ENCODE results near the gene CFD.

The CFD gene

DNA sequence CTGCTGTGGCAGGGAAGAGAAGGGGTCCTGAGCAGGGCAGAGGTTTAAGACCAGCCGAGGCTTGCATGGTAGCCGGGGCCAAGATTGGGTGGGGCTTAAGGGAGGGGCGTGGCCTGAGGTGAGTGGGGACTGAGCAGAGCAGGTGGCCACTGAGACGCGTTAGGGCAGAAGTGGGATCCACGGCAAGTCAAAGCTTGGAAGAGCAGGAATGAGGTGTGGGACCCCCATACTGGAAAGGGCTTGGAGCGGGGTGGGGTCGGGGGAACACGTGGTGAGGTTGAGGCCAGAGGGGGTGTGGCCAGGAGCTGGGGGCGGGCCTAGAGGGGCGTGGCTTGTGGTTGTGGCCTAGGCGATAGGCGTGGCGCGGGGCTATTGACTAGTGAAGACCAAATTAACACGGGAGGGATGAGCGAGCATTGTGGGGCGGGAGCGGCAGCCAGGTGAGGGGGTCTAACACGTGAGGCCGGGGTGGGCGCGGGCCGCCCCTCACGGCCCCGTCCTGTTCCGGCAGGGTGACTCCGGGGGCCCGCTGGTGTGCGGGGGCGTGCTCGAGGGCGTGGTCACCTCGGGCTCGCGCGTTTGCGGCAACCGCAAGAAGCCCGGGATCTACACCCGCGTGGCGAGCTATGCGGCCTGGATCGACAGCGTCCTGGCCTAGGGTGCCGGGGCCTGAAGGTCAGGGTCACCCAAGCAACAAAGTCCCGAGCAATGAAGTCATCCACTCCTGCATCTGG, 3.3 kb downstream of the CFD start:
- in situ Hi-C loops (cut with HindIII; ENCODE audit: low pct_unique_long_range_greater_than_20kb, low sequenced_read_pairs) = no loop called here
- TF ChIP-seq JUND (IDR thresholded peaks at IDR 0.05; ENCODE audit: low read depth) = no peak
- peak; percentile 57 for DNase-seq (ENCODE audit: low read depth in 1 of 2, low spot score in 1 of 2)

DNA sequence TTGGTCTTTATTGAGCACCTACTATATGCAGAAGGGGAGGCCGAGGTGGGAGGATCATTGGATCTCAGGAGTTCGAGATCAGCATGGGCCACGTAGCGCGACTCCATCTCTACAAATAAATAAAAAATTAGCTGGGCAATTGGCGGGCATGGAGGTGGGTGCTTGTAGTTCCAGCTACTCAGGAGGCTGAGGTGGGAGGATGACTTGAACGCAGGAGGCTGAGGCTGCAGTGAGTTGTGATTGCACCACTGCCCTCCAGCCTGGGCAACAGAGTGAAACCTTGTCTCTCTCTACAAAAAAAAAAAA, 3.8 kb downstream of the CFD start:
- DNase-seq (ENCODE audit: low read depth in 1 of 2, low spot score in 1 of 2) = no peak
- in situ Hi-C loops (cut with HindIII; ENCODE audit: low pct_unique_long_range_greater_than_20kb, low sequenced_read_pairs) = no loop called here
- TF ChIP-seq JUND (IDR thresholded peaks at IDR 0.05; ENCODE audit: low read depth) = no peak

DNA sequence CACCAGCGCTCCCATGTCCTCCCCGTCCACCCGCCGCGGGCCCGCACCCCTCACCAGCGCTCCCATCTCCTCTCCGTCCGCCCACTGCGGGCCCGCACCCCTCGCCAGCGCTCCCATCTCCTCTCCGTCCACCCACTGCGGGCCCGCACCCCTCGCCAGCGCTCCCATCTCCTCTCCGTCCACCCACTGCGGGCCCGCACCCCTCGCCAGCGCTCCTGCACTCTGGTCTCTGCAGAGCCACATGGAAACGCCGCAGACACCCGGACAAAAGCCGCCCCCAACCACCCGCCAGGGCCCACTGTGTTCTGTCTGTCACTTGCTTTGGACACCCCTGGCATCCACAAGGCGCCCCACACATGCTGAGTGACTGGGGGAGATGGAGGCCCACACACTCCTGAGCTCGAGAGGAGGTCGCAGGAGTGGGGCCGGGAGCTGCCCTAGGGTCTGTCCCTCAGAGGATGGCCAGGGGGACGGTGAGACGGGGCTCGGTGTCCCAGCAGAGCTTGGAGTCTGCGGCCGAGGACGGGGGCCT, 7.4 kb downstream of the CFD start:
- no peak for TF ChIP-seq JUND (IDR thresholded peaks at IDR 0.05; ENCODE audit: low read depth)
- in situ Hi-C loops (cut with HindIII; ENCODE audit: low pct_unique_long_range_greater_than_20kb, low sequenced_read_pairs) = no loop called here
- DNase-seq (ENCODE audit: low read depth in 1 of 2, low spot score in 1 of 2) = no peak

DNA sequence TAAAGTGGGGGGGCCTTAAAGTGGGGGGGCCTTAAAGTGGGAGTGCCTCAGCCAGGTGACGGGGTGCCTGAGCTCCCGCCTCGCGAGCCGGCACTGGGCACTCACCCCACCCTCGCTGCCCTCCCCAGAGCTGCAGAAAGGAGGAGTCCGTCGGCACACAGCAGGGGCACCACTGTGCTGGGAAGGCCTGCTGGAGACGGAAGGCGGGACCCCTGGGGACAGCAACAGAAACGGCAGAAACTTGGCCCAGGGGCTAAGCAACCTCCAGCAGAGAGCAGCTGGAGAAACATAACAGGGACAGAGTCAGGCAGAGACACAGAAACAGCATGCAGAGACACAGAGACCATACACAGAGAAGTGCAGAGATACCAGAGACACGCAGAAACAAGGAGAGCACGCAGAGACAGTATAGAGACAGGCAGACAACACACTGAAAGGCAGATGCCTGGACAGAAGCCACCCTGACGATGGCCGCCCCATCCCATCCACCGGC, 7.9 kb downstream of the CFD start:
- in situ Hi-C loops (cut with HindIII; ENCODE audit: low pct_unique_long_range_greater_than_20kb, low sequenced_read_pairs) = no loop called here
- TF ChIP-seq JUND (IDR thresholded peaks at IDR 0.05; ENCODE audit: low read depth) = no peak
- DNase-seq (ENCODE audit: low read depth in 1 of 2, low spot score in 1 of 2) = no peak

DNA sequence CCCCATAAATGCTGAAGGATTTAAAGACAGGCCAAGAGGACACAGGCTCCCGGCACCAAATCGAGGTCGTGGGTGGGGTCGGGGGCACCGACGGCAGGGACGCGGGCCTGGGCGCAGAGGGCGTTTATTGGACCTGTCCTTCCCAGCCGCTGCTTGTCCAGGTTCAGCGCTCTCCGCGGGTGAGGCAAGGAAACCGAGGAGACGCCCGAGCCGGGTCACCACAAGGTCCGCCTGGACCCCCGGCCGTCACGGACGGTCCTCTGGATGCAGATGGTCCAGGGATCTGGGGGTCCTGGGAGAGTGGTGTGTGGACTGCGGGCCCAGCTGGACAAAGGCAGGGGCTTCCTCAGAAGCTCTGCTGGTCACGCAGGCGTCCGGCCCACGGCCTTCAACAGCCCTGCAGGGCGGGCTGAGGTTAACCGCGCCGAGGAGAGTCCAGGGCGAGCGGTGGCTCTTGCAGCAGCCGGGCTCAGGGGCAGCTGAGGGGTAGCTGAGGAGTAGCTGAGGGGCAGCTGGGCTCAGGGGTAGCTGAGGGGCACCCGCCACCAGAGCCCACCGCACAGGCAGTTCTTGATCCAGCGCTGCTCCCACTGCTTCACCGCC, 8.5 kb downstream of the CFD start:
- in situ Hi-C loops (cut with HindIII; ENCODE audit: low pct_unique_long_range_greater_than_20kb, low sequenced_read_pairs) = no loop called here

DNA sequence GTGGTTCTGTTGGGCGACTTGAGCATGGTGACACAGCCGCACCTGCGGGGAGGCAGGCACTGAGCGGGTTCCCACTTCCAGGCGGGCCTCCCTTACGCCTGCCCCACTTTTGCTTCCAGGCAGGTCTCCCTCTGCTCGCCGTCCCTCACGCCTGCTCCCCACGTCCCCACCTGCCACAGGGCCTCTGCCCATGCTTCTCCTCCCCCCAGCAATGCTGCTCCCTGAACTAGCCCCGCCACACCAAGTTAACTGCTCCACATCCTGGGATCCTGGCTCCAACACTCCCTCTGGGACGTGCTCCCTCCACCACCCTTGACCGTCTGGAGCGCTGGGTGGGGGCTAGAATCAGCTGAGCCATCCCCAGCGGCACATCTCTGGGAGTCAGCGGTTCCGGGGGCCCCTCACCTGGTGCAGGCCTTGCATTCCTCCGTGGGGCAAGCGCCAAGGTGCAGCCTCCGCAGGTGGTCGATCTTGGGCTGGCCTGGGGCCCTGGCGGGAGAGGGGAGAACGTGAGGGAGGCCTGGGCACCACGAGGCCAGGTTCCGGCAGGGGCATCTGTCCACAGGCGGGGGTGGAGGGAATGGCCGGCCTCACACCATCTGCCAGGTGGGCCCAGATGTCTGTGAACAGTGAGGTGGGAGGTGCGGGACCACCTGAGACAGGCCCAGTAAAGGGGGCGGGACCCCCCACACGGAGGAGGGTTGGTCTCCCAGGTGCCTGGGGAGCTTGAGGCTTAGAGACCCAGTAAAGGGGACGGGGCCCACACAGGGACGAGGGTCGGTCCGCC, 9.2 kb downstream of the CFD start:
- in situ Hi-C loops (cut with HindIII; ENCODE audit: low pct_unique_long_range_greater_than_20kb, low sequenced_read_pairs) = no loop called here
- no peak for DNase-seq (ENCODE audit: low read depth in 1 of 2, low spot score in 1 of 2)
- no peak for TF ChIP-seq JUND (IDR thresholded peaks at IDR 0.05; ENCODE audit: low read depth)

More for the DNA sequence above, 8.5 kb downstream of the CFD start:
- no peak for TF ChIP-seq JUND (IDR thresholded peaks at IDR 0.05; ENCODE audit: low read depth)
- DNase-seq (ENCODE audit: low read depth in 1 of 2, low spot score in 1 of 2) = no peak

DNA sequence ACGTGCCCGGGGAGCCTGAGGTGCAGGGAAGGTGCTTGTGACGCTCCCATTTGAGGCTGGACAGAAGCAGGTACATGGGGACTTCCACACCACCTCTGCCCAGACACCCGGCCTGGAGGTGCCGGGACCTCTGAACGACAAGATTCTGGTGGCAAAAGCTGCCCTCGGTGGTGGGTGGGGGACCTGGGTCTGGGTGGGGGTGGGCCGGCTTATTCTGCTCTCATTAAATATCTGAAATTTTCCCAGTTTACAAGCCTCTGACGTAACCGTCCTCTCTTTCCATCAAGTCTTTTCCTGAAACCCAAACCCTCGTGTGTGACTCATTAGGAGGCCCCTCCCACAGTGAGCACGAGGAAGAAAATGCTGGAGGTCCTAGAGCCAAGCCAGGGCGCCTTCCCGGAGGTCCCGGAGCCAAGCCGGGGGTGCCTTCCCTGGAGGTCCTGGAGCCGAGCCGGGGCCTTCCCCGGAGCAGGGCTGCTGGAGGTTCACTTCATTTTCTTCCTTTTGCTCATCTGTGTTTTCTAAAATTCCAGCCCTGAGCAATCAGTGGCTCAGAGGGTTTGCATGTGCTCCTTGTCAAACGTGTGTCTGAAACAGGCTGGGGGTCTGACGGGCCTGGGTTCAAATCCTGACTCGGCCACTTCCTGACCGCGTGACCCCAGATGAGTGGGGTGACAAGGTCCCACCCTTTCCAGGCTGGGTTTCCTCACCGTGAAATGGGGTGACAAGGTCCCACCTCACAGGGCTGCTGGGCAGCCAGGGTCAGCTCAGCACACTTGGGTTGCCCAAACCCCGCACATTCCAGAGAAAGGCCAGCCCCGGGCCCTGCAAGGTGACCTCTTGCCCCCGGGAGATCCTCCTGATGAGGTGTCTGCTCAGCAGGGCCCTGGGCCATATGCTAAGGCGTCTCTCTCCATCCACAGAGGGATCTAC, 10.0 kb downstream of the CFD start:
- no peak for DNase-seq (ENCODE audit: low read depth in 1 of 2, low spot score in 1 of 2)
- no peak for TF ChIP-seq JUND (IDR thresholded peaks at IDR 0.05; ENCODE audit: low read depth)
- in situ Hi-C loops (cut with HindIII; ENCODE audit: low pct_unique_long_range_greater_than_20kb, low sequenced_read_pairs) = no loop called here

DNA sequence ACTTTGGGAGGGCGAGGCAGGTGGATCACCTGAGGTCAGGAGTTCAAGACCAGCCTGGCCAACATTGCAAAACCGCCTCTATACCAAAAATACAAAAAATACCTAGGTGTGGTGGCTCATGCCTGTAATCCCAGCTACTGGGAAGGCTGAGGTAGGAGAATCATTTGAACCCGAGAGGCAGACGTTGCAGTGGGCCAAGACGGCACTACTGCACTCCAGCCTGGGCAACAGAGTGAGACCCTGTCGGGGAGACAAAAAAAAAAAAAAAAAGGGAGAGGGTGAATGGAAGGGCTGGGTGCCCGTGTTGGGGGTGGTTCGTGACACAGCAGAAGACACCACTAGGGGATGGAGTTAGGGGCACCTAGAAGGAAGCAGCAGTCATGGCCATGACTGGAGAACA, 10.8 kb downstream of the CFD start:
- DNase-seq (ENCODE audit: low read depth in 1 of 2, low spot score in 1 of 2) = no peak
- TF ChIP-seq JUND (IDR thresholded peaks at IDR 0.05; ENCODE audit: low read depth) = no peak
- in situ Hi-C loops (cut with HindIII; ENCODE audit: low pct_unique_long_range_greater_than_20kb, low sequenced_read_pairs) = no loop called here

DNA sequence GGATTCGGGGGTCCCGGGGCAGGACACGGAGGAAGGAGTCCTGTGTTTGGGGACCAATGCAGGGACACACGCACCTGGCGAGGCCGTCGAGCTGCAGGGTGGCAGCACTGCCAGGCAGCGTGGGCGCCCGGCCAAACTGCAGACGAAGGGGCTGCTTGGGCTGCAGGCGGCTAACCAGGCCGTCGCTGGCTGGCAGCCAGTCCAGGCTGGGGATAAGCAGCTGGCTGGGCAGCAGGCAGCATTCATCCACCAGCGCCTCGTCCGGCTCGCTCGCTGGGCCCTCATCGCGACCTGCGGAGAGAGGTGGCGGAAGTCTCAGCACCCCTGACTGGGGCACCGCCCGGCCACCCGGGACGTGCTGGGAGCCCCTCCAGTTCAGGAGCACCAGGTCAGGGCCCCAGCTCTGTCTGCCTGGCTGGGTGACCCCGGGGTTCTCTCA, 11.5 kb downstream of the CFD start:
- DNase-seq (ENCODE audit: low read depth in 1 of 2, low spot score in 1 of 2) = no peak
- TF ChIP-seq JUND (IDR thresholded peaks at IDR 0.05; ENCODE audit: low read depth) = no peak
- in situ Hi-C loops (cut with HindIII; ENCODE audit: low pct_unique_long_range_greater_than_20kb, low sequenced_read_pairs) = no loop called here

DNA sequence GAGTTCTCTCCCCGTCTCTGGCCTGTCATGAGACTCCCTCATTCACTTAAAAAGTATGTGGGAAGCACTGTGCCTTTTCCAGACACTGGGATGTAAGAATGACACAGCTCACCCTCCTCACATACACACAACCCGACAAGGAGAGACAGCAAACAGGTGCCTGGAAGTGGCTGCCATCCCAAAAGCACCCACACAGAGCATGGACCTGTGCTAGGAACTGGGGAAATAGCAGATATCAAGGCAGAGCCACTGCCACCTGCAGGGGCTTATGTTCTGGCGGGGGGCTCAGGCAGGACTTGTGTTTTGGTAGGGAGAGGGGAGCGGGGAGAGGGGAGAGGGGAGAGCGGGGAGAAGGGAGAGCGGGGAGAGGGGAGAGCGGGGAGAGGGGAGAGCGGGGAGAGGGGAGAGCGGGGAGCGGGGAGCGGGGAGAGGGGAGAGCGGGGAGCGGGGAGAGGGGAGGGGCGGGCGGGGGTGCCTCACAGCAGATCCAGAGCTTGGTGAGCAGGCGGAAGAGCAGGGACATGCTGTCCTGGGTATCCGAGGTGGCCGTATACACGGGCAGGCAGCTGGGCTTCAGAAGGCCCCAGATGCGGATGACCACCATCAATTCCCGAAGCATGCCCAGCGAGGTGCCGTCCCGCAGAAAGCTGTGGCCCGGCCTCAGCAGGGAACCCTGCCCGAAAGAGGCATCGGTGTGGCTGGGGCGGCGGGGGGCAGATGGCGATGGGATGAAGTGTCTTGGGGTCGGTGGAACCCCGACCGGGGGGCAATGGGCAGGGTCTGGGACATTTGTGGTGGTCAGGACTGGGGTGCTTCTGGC, 12.2 kb downstream of the CFD start:
- in situ Hi-C loops (cut with HindIII; ENCODE audit: low pct_unique_long_range_greater_than_20kb, low sequenced_read_pairs) = no loop called here
- no peak for DNase-seq (ENCODE audit: low read depth in 1 of 2, low spot score in 1 of 2)
- TF ChIP-seq JUND (IDR thresholded peaks at IDR 0.05; ENCODE audit: low read depth) = no peak

DNA sequence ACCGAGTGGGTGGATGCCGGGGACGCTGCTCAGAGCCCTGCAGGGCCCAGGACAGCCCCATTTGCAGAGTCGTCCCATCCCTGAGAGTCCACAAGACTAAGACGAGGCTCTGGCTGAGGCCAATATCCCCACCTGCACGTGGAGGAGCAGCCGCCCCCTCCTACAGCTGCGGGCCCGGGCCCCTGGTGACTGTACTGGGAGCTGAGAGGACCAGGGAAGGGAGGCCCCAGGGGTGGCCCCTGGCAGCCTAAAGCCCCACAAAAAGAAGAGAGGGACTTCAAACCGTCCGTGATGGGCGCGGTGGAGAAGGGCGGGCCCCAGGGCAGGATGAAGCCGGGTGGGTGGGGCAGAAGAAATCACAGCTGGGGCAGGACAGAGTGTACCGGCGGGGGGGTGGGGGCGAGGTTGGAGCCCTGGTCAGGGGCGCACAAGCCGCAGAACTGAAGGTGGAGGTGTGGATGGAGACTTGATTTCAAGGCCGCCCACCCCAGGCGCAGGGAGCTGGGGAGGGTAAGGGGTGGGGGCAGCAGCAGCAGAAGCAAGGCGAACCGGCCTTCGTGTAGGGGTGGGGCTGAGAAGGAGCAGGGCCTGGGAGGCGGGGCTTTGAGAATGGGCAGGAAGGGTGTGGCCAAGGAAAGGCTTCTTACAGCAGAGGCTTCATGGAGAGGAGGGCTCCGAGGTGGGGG, 12.9 kb downstream of the CFD start:
- DNase-seq (ENCODE audit: low read depth in 1 of 2, low spot score in 1 of 2) = peak in 1 of 2 experiments; percentile 60
- TF ChIP-seq JUND (IDR thresholded peaks at IDR 0.05; ENCODE audit: low read depth) = no peak
- in situ Hi-C loops (cut with HindIII; ENCODE audit: low pct_unique_long_range_greater_than_20kb, low sequenced_read_pairs) = no loop called here

Data from T47D (cell line).